Neural cell (in vitro differentiated cells): Measurements from ENCODE around the gene SPOCK1. TPM values are rescaled to one million over a fixed set of nuclear protein-coding genes. Genes with fewer than 3 reads are reported as not detected.

Experiments used
- H2AFZ ChIP-seq: fragments of 200-600, 300-800 bp; sonication (generic), shearing (Covaris generic); 2 replicates; pipeline ENCODE4 v1.6.0; 2014; ENCODE audit warnings: low read depth, mild to moderate bottlenecking, antibody characterized with exemption, low read length, moderate library complexity
- H3F3A ChIP-seq: fragments of 200-600 bp; shearing (Covaris generic); 2 replicates; pipeline ENCODE4 v1.6.1; 2016; ENCODE audit warnings: mild to moderate bottlenecking, moderate library complexity, mixed read lengths, antibody characterized with exemption, low read length; ENCODE audit not compliant: insufficient read depth, poor library complexity, severe bottlenecking
- H3K27ac ChIP-seq: fragments of 200-600, 300-800 bp; sonication (generic), shearing (Covaris generic); 2 replicates; pipeline ENCODE4 v1.5.1; 2014; ENCODE audit warnings: mild to moderate bottlenecking, low read length, moderate library complexity
- H3K27me3 ChIP-seq: fragments of 300-800, 200-600 bp; sonication (generic), shearing (Covaris generic); 2 replicates; pipeline ENCODE4 v1.6.0; 2014; ENCODE audit warnings: mild to moderate bottlenecking, low read depth, low read length, moderate library complexity; ENCODE audit not compliant: insufficient read depth
- H3K36me3 ChIP-seq: fragments of 300-800, 200-600 bp; sonication (generic), shearing (Covaris generic); 2 replicates; pipeline ENCODE4 v1.5.1; 2014; ENCODE audit warnings: mild to moderate bottlenecking, antibody characterized with exemption, low read length, moderate library complexity; ENCODE audit not compliant: insufficient read depth
- H3K4me2 ChIP-seq: fragments of 300-800, 200-600 bp; sonication (generic), shearing (Covaris generic); 2 replicates; pipeline ENCODE4 v1.6.0; 2014; ENCODE audit warnings: mild to moderate bottlenecking, low read length
- H3K4me3 ChIP-seq: fragments of 300-800, 200-600 bp; sonication (generic), shearing (Covaris generic); 2 replicates; pipeline ENCODE4 v1.5.1; 2014; ENCODE audit warnings: mild to moderate bottlenecking, low read length, moderate library complexity
- H3K79me2 ChIP-seq: fragments of 200-600 bp; shearing (Covaris generic); replicated peaks from 2 replicates; pipeline ENCODE4 v1.6.0; 2014; ENCODE audit warnings: mild to moderate bottlenecking, low read length, moderate library complexity; ENCODE audit not compliant: insufficient read depth
- H3K9ac ChIP-seq: fragments of 300-800, 200-600 bp; sonication (generic), shearing (Covaris generic); 2 replicates; pipeline ENCODE4 v1.6.1; 2016; ENCODE audit warnings: mild to moderate bottlenecking, low read length, mixed read lengths
- H3K9me2 ChIP-seq: fragments of 200-600 bp; shearing (Covaris generic); 2 replicates; pipeline ENCODE4 v1.6.1; 2016; ENCODE audit warnings: mild to moderate bottlenecking, low read length, mixed read lengths; ENCODE audit not compliant: insufficient read depth
- H3K9me3 ChIP-seq: fragments of 200-600, 300-800 bp; sonication (generic), shearing (Covaris generic); 2 replicates; pipeline ENCODE4 v1.6.1; 2016; ENCODE audit warnings: mild to moderate bottlenecking, mixed run types, low read length, moderate library complexity, mixed read lengths
- H4K20me1 ChIP-seq: fragments of 200-600 bp; shearing (Covaris generic); 2 replicates; pipeline ENCODE4 v1.6.1; 2016; ENCODE audit warnings: mild to moderate bottlenecking, mixed run types; ENCODE audit not compliant: insufficient read depth
- CTCF ChIP-seq: fragments of 450-650 bp; IDR thresholded peaks from 2 replicates; pipeline ENCODE4 v1.5.1; 2014; ENCODE audit warnings: antibody characterized with exemption, mild to moderate bottlenecking, moderate library complexity; ENCODE audit not compliant: poor library complexity, severe bottlenecking
- EP300 ChIP-seq: fragments of 450-650 bp; conservative IDR thresholded peaks from 2 replicates; pipeline ENCODE4 v1.6.1; 2014; ENCODE audit warnings: antibody characterized with exemption, mild to moderate bottlenecking, moderate library complexity; ENCODE audit not compliant: poor library complexity, severe bottlenecking
- EZH2 ChIP-seq: fragments of 200-600, 300-800 bp; shearing (Covaris generic), sonication (generic); IDR thresholded peaks from 2 replicates; pipeline ENCODE4 v1.6.1; 2014; ENCODE audit warnings: antibody characterized with exemption, low read length, borderline replicate concordance, mild to moderate bottlenecking; ENCODE audit not compliant: insufficient read depth, poor library complexity, severe bottlenecking
- MXI1 ChIP-seq: fragments of 450-650 bp; conservative IDR thresholded peaks from 2 replicates; pipeline ENCODE4 v1.6.1; 2014; ENCODE audit warnings: antibody characterized with exemption, mild to moderate bottlenecking; ENCODE audit not compliant: poor library complexity, severe bottlenecking
- POLR2AphosphoS5 ChIP-seq: IDR thresholded peaks from 2 replicates; pipeline ENCODE4 v1.6.1; 2012
- RAD21 ChIP-seq: fragments of 450-650 bp; conservative IDR thresholded peaks from 2 replicates; pipeline ENCODE4 v1.6.1; 2014; ENCODE audit warnings: antibody characterized with exemption, mild to moderate bottlenecking, moderate library complexity
- SMC3 ChIP-seq: fragments of 450-650 bp; conservative IDR thresholded peaks from 2 replicates; pipeline ENCODE4 v1.6.1; 2014; ENCODE audit warnings: antibody characterized with exemption, mild to moderate bottlenecking, moderate library complexity; ENCODE audit not compliant: poor library complexity
- TAF1 ChIP-seq: IDR thresholded peaks from 2 replicates; pipeline ENCODE4 v1.6.1; 2012; ENCODE audit warnings: low read depth
- polyA plus RNA-seq: library from polyadenylated mRNA; depleted of rRNA; stranded (reverse); fragments of >200 nt; gene quantifications from 2 replicates; pipeline ENCODE4 v1.2.3, GENCODE V29; 2014
- TF ChIP-seq, protein P1 (sequence below): IDR thresholded peaks from 2 replicates; pipeline ENCODE4 v1.6.1; 2012; ENCODE audit warnings: borderline replicate concordance

The SPOCK1 gene
- polyA plus RNA-seq, 1 donor from 2014 or later, result 33.6 TPM

GRCh38 chr5:137091472-137091871 lies 407.7 kb downstream of the SPOCK1 start:
- H3K79me2 ChIP-seq, result no peaks in the 10 kb centered on the region
- H3K9ac ChIP-seq, result no peak overlapping the region
- H3K27ac ChIP-seq, result no peak overlapping the region
- no peaks in the 10 kb centered on the region for H3F3A ChIP-seq
- TF ChIP-seq POLR2AphosphoS5, result no peak
- TF ChIP-seq CTCF, result no peak
- TF ChIP-seq SMC3, result no peak
- no peak for TF ChIP-seq MXI1
- TF ChIP-seq TAF1, result no peak
- TF ChIP-seq RAD21, result no peak
- TF ChIP-seq, protein P1, sequence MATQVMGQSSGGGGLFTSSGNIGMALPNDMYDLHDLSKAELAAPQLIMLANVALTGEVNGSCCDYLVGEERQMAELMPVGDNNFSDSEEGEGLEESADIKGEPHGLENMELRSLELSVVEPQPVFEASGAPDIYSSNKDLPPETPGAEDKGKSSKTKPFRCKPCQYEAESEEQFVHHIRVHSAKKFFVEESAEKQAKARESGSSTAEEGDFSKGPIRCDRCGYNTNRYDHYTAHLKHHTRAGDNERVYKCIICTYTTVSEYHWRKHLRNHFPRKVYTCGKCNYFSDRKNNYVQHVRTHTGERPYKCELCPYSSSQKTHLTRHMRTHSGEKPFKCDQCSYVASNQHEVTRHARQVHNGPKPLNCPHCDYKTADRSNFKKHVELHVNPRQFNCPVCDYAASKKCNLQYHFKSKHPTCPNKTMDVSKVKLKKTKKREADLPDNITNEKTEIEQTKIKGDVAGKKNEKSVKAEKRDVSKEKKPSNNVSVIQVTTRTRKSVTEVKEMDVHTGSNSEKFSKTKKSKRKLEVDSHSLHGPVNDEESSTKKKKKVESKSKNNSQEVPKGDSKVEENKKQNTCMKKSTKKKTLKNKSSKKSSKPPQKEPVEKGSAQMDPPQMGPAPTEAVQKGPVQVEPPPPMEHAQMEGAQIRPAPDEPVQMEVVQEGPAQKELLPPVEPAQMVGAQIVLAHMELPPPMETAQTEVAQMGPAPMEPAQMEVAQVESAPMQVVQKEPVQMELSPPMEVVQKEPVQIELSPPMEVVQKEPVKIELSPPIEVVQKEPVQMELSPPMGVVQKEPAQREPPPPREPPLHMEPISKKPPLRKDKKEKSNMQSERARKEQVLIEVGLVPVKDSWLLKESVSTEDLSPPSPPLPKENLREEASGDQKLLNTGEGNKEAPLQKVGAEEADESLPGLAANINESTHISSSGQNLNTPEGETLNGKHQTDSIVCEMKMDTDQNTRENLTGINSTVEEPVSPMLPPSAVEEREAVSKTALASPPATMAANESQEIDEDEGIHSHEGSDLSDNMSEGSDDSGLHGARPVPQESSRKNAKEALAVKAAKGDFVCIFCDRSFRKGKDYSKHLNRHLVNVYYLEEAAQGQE, result no peak
- no peak for TF ChIP-seq EP300
- TF ChIP-seq EZH2, result no peak
- H3K9me2 ChIP-seq, result no peaks in the 10 kb centered on the region
- no peaks in the 10 kb centered on the region for H3K36me3 ChIP-seq
- H3K4me2 ChIP-seq, result no peak overlapping the region
- no peaks in the 10 kb centered on the region for H4K20me1 ChIP-seq
- H2AFZ ChIP-seq, result no peak overlapping the region
- no peak overlapping the region for H3K4me3 ChIP-seq
- H3K9me3 ChIP-seq, result no peaks in the 10 kb centered on the region
- no peaks in the 10 kb centered on the region for H3K27me3 ChIP-seq

DNA sequence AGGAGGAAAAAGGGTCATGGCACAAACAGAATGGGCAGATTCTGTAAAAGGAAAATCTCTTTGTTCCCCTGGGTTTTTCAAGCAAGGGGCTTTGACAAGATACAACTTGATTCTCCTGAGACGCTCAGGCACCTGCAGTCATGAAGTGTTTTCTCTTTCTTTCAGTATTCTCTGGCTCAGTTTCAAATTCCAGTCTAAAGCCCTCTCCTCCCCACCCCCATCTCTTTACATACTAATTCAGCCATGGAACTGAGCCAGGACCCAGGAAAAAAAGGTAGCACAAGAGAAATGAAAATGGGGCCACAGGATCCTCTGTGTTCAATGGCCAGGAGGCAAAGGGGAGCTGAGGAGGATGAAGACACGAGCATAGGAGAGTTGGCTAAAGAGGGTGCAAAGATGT lies 408.4 kb downstream of the SPOCK1 start:
- Histone ChIP-seq H3K79me2 (no peaks in the 10 kb centered on the region), H3K9me2 (no peaks in the 10 kb centered on the region), H2AFZ (no peak overlapping the region), H3F3A (no peaks in the 10 kb centered on the region), H3K9me3 (no peaks in the 10 kb centered on the region), H3K36me3 (no peaks in the 10 kb centered on the region), H3K4me2 (no peak overlapping the region), H3K9ac (no peak overlapping the region), H4K20me1 (no peaks in the 10 kb centered on the region), H3K27ac (no peak overlapping the region), H3K27me3 (no peaks in the 10 kb centered on the region), H3K4me3 (no peak overlapping the region)
- no peak for TF ChIP-seq POLR2AphosphoS5
- no peak for TF ChIP-seq SMC3
- TF ChIP-seq EZH2, result no peak
- TF ChIP-seq CTCF, result no peak
- no peak for TF ChIP-seq TAF1
- TF ChIP-seq, protein P1, result no peak
- no peak for TF ChIP-seq MXI1
- no peak for TF ChIP-seq EP300
- TF ChIP-seq RAD21, result no peak
